Measurements from ENCODE around the gene PARVB.

- TF ChIP-seq CTCF (IDR thresholded peaks at IDR 0.05) (no peak), POLR2A (IDR thresholded peaks at IDR 0.05) (no peak), POLR2AphosphoS5 (IDR thresholded peaks at IDR 0.05) (no peak), EP300 (IDR thresholded peaks at IDR 0.05) (no peak)
Observed at GRCh38 chr22:44195189-44195871, 171.2 kb downstream of the PARVB start.
